T-helper 17 cell (primary cell): ENCODE results near the gene UBE2S. TPM values are rescaled to one million over a fixed set of nuclear protein-coding genes. Genes with fewer than 3 reads are reported as not detected.

Experiments
- ATAC-seq: fragments of 150-1000 bp; cut with Tn5 transposase; 2 replicates; pipeline ENCODE4 v1.10.0; 2021; ENCODE audit warnings: mild to moderate bottlenecking, moderate library complexity
- DNase-seq, 3 donors: peaks; one replicate each; pipeline versions ENCODE4 v3.0.0 to v3.0.0-alpha.2; 2020 to 2021
- H3K9me3 ChIP-seq: one replicate; pipeline ENCODE4 v1.7.0; 2013; ENCODE audit warnings: low read length, mild to moderate bottlenecking; ENCODE audit not compliant: control insufficient read depth, poor library complexity, severe bottlenecking
- H3K27ac Mint-ChIP-seq: one replicate; pipeline ENCODE4 v1.8.0; 2022; ENCODE audit warnings: mild to moderate bottlenecking, moderate library complexity, mixed read lengths
- H3K27me3 Mint-ChIP-seq: one replicate; pipeline ENCODE4 v1.8.0; 2022; ENCODE audit warnings: mixed read lengths
- H3K36me3 Mint-ChIP-seq: one replicate; pipeline ENCODE4 v1.8.0; 2022; ENCODE audit warnings: low read depth, mixed read lengths
- H3K4me1 Mint-ChIP-seq: one replicate; pipeline ENCODE4 v1.8.0; 2022; ENCODE audit warnings: mild to moderate bottlenecking, mixed read lengths
- H3K4me3 Mint-ChIP-seq: one replicate; pipeline ENCODE4 v1.8.0; 2022; ENCODE audit warnings: mild to moderate bottlenecking, moderate library complexity, mixed read lengths
- total RNA-seq, 4 donors: library from RNA in 2 of 4; stranded (reverse) in 2 of 4; gene quantifications; one replicate each; pipeline ENCODE4 v1.2.3 and lab custom pipeline; 2022 to 2026

UBE2S gene
- total RNA-seq, 2 donors from 2014 or later = 64.6 to 78.1 TPM

DNA sequence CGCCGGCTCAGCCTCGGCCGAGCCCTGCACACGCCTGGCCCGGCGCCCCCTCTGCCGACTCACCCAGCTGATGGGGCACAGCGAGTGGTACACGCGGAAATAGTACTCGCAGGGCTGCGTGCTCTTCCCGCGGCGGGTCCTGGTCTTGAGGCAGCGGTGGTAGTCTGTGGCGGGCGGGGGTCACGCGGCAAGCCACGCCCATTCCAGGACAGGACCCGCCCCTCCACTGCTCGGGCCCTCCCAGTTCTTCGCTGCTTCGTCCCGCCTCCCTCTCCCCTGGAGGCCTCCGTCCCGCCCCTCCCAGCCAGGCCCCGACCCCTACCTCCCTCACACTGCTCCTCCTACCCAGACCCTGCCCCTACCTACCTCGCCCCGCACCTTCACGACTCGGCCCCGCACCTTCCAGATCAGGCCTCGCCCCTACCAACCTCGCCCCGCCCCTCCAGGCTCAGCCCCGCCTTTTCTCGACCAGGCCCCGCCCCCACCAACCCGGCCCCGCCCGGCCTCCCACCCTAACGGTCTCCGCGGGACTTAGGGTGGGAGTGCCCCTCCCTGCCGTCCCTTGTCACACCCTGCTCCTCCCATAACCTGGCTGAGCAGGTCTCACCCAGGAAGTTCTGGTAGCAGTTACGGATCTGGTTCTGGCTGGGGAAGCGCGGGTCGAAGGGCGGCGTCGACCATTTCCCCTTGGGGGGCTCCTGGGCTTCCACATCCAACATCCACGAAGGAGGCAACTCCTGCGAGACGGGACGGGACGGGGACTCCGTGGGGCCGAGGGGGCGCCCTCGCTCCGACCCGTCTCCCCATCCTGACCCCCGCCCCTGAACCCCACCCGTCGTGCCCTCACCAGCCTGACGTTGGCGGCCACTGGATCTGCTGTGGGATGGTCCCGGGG is 53.5 kb downstream of the UBE2S start:
- Mint-ChIP-seq H3K4me1 (peaks cover 24% of the 10 kb centered on the region), H3K4me3 (peak overlapping the region; percentile 86), H3K36me3 (peaks cover 7% of the 10 kb centered on the region), H3K27me3 (peaks cover 40% of the 10 kb centered on the region), H3K27ac (no peak overlapping the region)
- DNase-seq = peak; percentile 51 to 70 (median 66)
- peak; percentile 86 for ATAC-seq
- H3K9me3 ChIP-seq = no peaks in the 10 kb centered on the region

DNA sequence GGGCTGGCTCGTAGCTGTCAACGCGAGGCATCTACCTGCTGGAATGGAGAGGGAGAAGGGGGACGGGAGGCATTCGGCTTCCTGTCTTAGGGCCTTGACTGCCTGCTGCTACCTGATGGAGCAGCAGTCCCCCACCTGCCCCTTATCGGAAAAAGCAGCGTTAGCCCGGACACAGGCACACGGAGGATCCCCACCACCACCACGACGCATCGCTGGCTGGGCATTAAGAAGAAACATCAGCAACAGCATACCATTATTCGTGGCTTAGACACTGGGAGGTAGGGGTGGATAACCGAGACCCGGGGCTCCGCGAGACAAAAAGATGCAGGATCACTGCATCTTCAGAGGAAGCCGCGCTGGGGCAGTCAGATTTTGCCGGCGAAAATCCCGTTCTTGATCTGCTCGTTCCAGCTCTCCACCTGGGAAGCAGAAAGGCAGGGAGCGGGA is 54.2 kb downstream of the UBE2S start:
- ATAC-seq = peak; percentile 7

DNA sequence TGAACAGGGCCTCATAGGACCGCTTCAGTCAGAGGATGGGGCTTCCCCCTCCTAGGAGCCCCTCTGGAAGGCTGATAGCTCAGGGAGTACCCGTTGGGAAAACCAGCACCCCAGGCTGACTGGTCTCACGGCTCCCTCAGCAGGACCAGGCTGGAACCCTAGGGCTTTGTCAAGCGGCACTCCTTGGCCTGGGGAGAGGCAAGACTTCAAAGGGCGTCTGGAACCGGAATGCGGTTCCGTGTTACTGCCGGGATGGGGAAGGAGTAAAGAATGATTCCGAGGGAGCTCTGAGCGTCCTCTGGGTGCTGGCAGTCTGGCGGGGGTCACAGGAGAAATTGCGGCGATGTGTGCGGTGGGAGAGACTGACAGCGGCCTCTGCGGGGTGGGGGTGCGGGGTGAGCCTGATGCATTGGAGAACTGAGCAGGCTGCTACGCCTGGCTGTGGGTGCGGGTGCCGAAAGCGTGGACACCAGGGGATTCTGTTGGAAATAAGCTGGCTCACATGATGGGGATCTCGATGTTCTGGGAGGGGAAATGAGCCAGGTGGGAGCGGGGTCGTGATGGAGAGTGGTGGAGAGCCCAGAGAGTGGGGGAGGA is 54.9 kb downstream of the UBE2S start:
- peak overlapping the region; percentile 86 for H3K4me3 Mint-ChIP-seq
- DNase-seq (no peak), ATAC-seq (no peak)
- peaks cover 7% of the 10 kb centered on the region for H3K36me3 Mint-ChIP-seq
- H3K27me3 Mint-ChIP-seq = peaks cover 36% of the 10 kb centered on the region
- no peaks in the 10 kb centered on the region for H3K9me3 ChIP-seq
- peaks cover 27% of the 10 kb centered on the region for H3K4me1 Mint-ChIP-seq
- no peak overlapping the region for H3K27ac Mint-ChIP-seq

More for the DNA sequence above, 54.2 kb downstream of the UBE2S start:
- Mint-ChIP-seq H3K4me3 (peak overlapping the region; percentile 86), H3K27me3 (peaks cover 40% of the 10 kb centered on the region), H3K4me1 (peaks cover 24% of the 10 kb centered on the region), H3K36me3 (peaks cover 7% of the 10 kb centered on the region), H3K27ac (no peak overlapping the region)
- H3K9me3 ChIP-seq = no peaks in the 10 kb centered on the region
- no peak for DNase-seq

DNA sequence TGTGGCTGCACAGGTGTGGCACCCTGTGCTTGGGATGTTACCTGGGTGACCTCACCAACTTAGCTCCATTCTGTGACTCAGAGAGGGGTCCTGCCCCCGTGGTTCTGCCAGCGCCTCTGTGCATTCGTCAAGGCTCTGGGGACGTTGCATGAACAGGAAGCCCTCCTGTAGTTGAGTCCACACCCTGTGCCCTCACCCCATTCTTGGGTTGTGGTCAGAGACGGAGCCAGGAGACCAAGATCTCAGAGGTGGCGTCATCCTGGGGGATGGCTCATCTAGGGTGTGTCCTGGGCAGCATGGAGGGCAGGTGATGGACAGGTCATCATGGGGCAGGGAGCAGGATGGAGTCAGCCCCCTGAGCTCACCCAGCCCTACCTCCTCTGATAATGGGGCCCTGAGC is 55.5 kb downstream of the UBE2S start:
- Mint-ChIP-seq H3K36me3 (peaks cover 7% of the 10 kb centered on the region), H3K4me1 (peaks cover 27% of the 10 kb centered on the region), H3K27me3 (peaks cover 30% of the 10 kb centered on the region), H3K4me3 (no peak overlapping the region), H3K27ac (peak overlapping the region; percentile 83)
- ATAC-seq (no peak), DNase-seq (no peak)
- no peaks in the 10 kb centered on the region for H3K9me3 ChIP-seq

DNA sequence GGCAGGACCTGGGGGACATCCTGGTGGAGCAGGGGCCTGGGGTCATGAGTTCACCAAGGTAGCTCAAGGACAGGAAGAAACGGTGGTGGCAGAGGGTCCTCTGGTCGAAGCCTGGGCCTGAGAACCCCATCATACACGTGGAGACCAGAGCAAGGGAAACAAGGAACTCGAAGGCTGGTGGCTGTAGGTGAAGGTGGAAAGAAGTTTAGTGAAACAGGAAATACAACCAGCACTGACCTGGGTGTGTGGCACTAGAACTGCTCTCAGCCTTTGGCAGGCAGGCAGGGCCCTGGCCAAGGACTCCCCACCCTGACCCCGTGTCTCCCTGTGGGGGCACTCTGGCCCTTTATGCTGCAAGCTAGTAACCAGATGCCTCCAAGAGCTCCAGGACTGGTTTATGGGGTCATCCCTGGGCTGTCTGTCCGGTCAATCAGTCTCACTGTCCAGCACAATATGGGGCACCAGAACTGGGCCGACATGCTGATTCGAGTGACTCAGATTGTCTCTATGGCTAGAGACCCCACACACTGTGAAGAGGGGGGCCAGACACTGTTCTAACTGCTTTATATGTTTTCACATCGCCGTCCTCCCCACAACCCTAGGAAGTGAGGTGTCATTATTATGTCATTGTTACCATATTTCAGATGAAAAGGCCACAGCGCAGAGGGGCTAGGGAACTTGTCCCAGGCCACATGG is 56.8 kb downstream of the UBE2S start:
- Mint-ChIP-seq H3K36me3 (peaks cover 7% of the 10 kb centered on the region), H3K4me1 (peaks cover 27% of the 10 kb centered on the region), H3K4me3 (no peak overlapping the region), H3K27ac (no peak overlapping the region), H3K27me3 (peaks cover 26% of the 10 kb centered on the region)
- no peak for DNase-seq
- H3K9me3 ChIP-seq = no peaks in the 10 kb centered on the region
- ATAC-seq = no peak

Other genes starting within 250 kb of the UBE2S start
- not detected for gene DNAAF3, start 241.2 kb downstream of the UBE2S start, total RNA-seq
- gene SYT5, start 227.5 kb downstream of the UBE2S start, total RNA-seq = 1 to 10 TPM; 3.8 to 4.3 TPM
- gene PTPRH, start 198.3 kb downstream of the UBE2S start, total RNA-seq = not detected
- 10 to 100 TPM; 12.4 to 12.8 TPM for gene TMEM86B, start 179.0 kb downstream of the UBE2S start, total RNA-seq
- 100 to 1,000 TPM; 183 to 186 TPM for gene PPP6R1, start 148.8 kb downstream of the UBE2S start, total RNA-seq
- gene HSPBP1, start 127.7 kb downstream of the UBE2S start, total RNA-seq = 10 to 100 TPM; 19.1 to 23.1 TPM
- 1 to 10 TPM; 3.0 to 7.4 TPM for gene BRSK1, start 123.8 kb downstream of the UBE2S start, total RNA-seq
- gene TMEM150B, start 82.4 kb downstream of the UBE2S start, total RNA-seq = under 1 TPM in 1 of 2 donors, not detected in 1; 0.75 TPM
- gene KMT5C, start 67.9 kb downstream of the UBE2S start, total RNA-seq = 100 to 1,000 TPM in 1 of 2 donors, 10 to 100 TPM in 1; 66.6 to 103 TPM
- gene COX6B2, start 53.1 kb downstream of the UBE2S start, total RNA-seq = 1 to 10 TPM in 1 of 2 donors, under 1 TPM in 1; 0.62 to 1.4 TPM
- under 1 TPM in 1 of 2 donors, not detected in 1; 0.07 TPM for gene GARIN5B, start 44.5 kb downstream of the UBE2S start, total RNA-seq
- under 1 TPM; 0.25 to 0.89 TPM for gene IL11, start 37.3 kb downstream of the UBE2S start, total RNA-seq
- not detected for gene TMEM190, start 31.0 kb downstream of the UBE2S start, total RNA-seq
- gene TMEM238, start 23.5 kb downstream of the UBE2S start, total RNA-seq = 10 to 100 TPM; 14.6 to 19.5 TPM
- gene RPL28, start 21.9 kb downstream of the UBE2S start, total RNA-seq = 1,000 to 10,000 TPM; 3,164 to 3,616 TPM
- not detected for gene SHISA7, start 35.5 kb upstream of the UBE2S start, total RNA-seq
- gene ISOC2, start 53.9 kb upstream of the UBE2S start, total RNA-seq = 1 to 10 TPM; 6.5 to 7.2 TPM
- gene C19orf85, start 57.0 kb upstream of the UBE2S start, total RNA-seq = not detected
- gene ZNF628, start 68.8 kb upstream of the UBE2S start, total RNA-seq = 10 to 100 TPM; 19.4 to 25.5 TPM
- gene NAT14, start 77.4 kb upstream of the UBE2S start, total RNA-seq = 10 to 100 TPM in 1 of 2 donors, 1 to 10 TPM in 1; 9.1 to 11.9 TPM
- under 1 TPM; 0.08 to 0.47 TPM for gene SSC5D, start 80.6 kb upstream of the UBE2S start, total RNA-seq
- not detected for gene SBK2, start 129.3 kb upstream of the UBE2S start, total RNA-seq
- not detected for gene SBK3, start 137.8 kb upstream of the UBE2S start, total RNA-seq
- 1 to 10 TPM; 5.9 to 6.2 TPM for gene ZNF579, start 173.1 kb upstream of the UBE2S start, total RNA-seq
- gene FIZ1, start 191.7 kb upstream of the UBE2S start, total RNA-seq = 10 to 100 TPM in 1 of 2 donors, 1 to 10 TPM in 1; 9.2 to 10.7 TPM
- 10 to 100 TPM; 16.6 to 17.0 TPM for gene ZNF524, start 192.5 kb upstream of the UBE2S start, total RNA-seq
- gene ZNF865, start 197.9 kb upstream of the UBE2S start, total RNA-seq = 10 to 100 TPM; 12.6 to 12.8 TPM
- 10 to 100 TPM; 11.3 to 13.8 TPM for gene ZNF784, start 216.8 kb upstream of the UBE2S start, total RNA-seq
- 10 to 100 TPM; 40.3 to 41.8 TPM for gene ZNF580, start 233.2 kb upstream of the UBE2S start, total RNA-seq
- gene ZNF581, start 235.9 kb upstream of the UBE2S start, total RNA-seq = 10 to 100 TPM; 24.7 to 26.3 TPM
- 1 to 10 TPM; 1.1 to 1.6 TPM for gene CCDC106, start 240.4 kb upstream of the UBE2S start, total RNA-seq
- 100 to 1,000 TPM; 248 to 258 TPM for gene U2AF2, start 247.2 kb upstream of the UBE2S start, total RNA-seq